Measurements from ENCODE around the gene USP25. TPM values are rescaled to one million over a fixed set of nuclear protein-coding genes. Genes with fewer than 3 reads are reported as not detected.

The USP25 gene
- total RNA-seq, 4 donors from 2014 or later = 33.5 to 85.8 (median 53.2) TPM

- peaks cover 0 to 7% (median 0%) of the 10 kb centered on the region in 4 donors for H3K4me1 ChIP-seq
- no peak for TF ChIP-seq POLR2A (IDR thresholded peaks at IDR 0.05)
- TF ChIP-seq, protein P1, sequence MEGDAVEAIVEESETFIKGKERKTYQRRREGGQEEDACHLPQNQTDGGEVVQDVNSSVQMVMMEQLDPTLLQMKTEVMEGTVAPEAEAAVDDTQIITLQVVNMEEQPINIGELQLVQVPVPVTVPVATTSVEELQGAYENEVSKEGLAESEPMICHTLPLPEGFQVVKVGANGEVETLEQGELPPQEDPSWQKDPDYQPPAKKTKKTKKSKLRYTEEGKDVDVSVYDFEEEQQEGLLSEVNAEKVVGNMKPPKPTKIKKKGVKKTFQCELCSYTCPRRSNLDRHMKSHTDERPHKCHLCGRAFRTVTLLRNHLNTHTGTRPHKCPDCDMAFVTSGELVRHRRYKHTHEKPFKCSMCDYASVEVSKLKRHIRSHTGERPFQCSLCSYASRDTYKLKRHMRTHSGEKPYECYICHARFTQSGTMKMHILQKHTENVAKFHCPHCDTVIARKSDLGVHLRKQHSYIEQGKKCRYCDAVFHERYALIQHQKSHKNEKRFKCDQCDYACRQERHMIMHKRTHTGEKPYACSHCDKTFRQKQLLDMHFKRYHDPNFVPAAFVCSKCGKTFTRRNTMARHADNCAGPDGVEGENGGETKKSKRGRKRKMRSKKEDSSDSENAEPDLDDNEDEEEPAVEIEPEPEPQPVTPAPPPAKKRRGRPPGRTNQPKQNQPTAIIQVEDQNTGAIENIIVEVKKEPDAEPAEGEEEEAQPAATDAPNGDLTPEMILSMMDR (IDR thresholded peaks at IDR 0.05) = no peak
- no peaks in the 10 kb centered on the region for H3K9me3 ChIP-seq
These were observed 47.0 kb downstream of the USP25 start for GRCh38 chr21:15776818-15777217.

DNA sequence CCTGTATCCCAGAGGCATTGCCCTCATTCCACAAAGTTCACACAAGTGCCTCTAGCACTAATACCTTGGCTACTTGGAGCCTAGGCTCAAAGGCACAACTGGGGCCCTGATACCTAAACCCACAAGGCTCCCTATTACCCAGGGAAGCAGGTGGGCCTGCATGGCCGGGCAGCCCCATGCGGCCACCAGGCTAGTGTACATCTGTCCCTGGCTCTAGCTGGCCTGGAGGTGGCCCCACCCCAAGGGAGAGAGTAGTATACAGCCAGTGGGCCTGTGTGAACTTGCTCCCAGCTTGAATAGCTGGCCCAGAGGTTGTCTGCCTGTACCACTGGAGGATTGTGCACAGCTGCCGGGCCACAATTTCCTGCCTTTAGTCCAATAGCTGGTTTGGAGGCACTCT lies 52.2 kb downstream of the USP25 start:
- no peaks in the 10 kb centered on the region for H3K4me1 ChIP-seq
- DNase-seq = no peak

More at GRCh38 chr21:15776818-15777217, 47.0 kb downstream of the USP25 start:
- Histone ChIP-seq H3K36me3 (peaks cover 0 to 16% (median 3%) of the 10 kb centered on the region in 3 donors), H3K27me3 (no peaks in the 10 kb centered on the region), H3K4me3 (no peak overlapping the region), H3K27ac (no peak overlapping the region)
- DNase-seq = no peak

DNA sequence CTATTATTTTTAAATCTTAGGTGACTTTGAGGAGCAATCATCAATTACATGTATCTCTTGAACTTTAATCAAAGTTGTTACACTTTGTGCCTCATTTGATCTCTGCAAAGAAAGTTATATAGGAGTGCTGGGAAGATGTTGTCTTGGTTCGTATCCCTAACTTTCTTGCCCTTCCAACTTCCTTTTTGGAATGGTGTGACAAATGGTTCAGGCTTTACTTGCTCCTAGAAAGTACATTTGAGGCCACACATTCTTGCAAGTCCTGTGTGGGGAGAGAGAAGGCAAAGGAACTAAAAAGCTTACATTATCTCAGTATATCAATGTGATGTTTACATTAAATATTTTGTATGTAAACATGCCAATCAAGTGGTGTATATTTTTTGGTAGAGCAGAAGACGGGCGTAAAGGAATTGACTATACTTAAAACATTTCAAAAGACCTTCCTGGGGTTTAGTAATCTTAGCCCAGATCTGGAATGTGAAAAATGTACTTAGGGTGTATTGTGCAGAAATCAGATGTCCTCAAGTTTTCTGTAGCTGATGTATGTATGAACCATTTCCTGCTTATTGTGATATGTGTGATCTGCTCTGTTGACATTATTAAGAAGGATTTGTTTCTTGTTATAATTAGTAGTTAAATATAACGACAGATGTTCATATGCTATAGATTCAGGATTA lies 59.2 kb downstream of the USP25 start:
- no peak for TF ChIP-seq POLR2A (IDR thresholded peaks at IDR 0.05)
- TF ChIP-seq, protein P1 (IDR thresholded peaks at IDR 0.05) = no peak
- no peak for DNase-seq

More for the DNA sequence above, 52.2 kb downstream of the USP25 start:
- no peak overlapping the region for H3K4me3 ChIP-seq
- no peaks in the 10 kb centered on the region for H3K27me3 ChIP-seq
- H3K9me3 ChIP-seq = no peaks in the 10 kb centered on the region
- H3K36me3 ChIP-seq = peaks cover 0 to 26% (median 6%) of the 10 kb centered on the region in 3 donors
- H3K27ac ChIP-seq = no peak overlapping the region
- TF ChIP-seq, protein P1 (IDR thresholded peaks at IDR 0.05) = no peak
- TF ChIP-seq POLR2A (IDR thresholded peaks at IDR 0.05) = no peak

GRCh38 chr21:15793109-15793508 lies 63.3 kb downstream of the USP25 start:
- Histone ChIP-seq H3K4me1 (no peaks in the 10 kb centered on the region), H3K27ac (no peak overlapping the region), H3K36me3 (no peaks in the 10 kb centered on the region), H3K9me3 (no peaks in the 10 kb centered on the region), H3K4me3 (no peak overlapping the region), H3K27me3 (no peaks in the 10 kb centered on the region)
- DNase-seq = no peak
- TF ChIP-seq POLR2A (IDR thresholded peaks at IDR 0.05) = no peak
- TF ChIP-seq, protein P1 (IDR thresholded peaks at IDR 0.05) = no peak

More for the DNA sequence above, 59.2 kb downstream of the USP25 start:
- Histone ChIP-seq H3K27me3 (no peaks in the 10 kb centered on the region), H3K27ac (no peak overlapping the region), H3K4me1 (no peaks in the 10 kb centered on the region), H3K36me3 (no peaks in the 10 kb centered on the region), H3K4me3 (no peak overlapping the region), H3K9me3 (no peaks in the 10 kb centered on the region)

DNA sequence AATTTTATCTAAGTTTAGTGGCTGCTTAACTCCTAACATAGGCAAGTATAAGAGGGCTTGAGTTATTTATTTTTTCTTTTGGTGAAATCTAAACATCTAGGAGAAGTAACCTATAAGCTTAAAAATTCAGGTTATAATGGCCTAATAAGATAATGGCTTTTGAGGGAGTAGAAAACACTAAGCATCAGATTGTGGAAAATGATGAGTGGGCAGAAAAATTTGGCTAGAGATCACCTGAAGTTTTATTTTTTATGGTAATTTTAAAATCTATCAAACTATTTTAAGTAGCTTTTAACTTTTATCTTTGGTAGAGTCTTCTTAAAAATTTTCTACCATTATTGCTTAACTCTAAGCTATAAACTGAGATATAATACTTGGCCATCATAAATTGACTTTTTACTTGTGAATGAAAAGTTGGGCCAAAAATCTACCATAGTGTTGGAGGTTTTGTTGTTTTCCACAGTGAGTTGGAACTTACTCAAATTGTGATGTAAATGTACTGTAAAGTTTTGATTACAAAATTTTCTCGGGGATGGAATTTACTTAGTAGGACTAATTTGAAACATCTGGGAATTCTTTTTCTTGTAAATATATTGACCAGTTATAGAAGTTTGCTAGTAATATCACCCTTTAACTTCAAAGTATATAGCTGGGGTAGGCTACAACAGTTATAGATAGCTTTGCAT lies 63.9 kb downstream of the USP25 start:
- H3K9me3 ChIP-seq = no peaks in the 10 kb centered on the region
- DNase-seq = no peak
- H3K27ac ChIP-seq = no peak overlapping the region
- H3K4me1 ChIP-seq = no peaks in the 10 kb centered on the region
- TF ChIP-seq, protein P1 (IDR thresholded peaks at IDR 0.05) = no peak
- no peak for TF ChIP-seq POLR2A (IDR thresholded peaks at IDR 0.05)
- H3K27me3 ChIP-seq = no peaks in the 10 kb centered on the region
- H3K4me3 ChIP-seq = no peak overlapping the region
- H3K36me3 ChIP-seq = no peaks in the 10 kb centered on the region
